ENCODE measurements around the gene UBE2G2.

The UBE2G2 gene

DNA sequence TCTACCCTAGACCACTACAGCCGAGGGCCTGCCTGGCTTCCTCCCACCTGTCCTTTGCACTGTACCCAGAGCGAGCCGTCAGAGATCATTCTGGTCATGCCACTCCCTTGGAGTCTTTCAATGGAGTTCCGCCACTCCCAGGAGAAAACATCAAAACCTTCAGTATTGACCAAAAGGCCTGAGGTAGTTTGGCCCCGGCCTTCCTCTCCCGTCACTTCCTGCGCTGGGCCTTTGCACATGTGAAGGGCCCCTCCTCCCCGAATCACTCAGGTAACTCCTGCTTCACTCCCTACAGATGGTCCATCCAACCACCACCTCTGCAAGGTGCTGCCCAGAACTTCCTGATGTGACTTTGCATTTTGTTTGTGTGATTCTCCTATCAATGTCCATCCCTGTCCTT lies 26.6 kb downstream of the UBE2G2 start:
- no peak overlapping the region for H3K4me3 ChIP-seq (ENCODE audit: low read depth, low read length)
- no peak for DNase-seq (ENCODE audit: low read depth)
- TF ChIP-seq, protein P1, sequence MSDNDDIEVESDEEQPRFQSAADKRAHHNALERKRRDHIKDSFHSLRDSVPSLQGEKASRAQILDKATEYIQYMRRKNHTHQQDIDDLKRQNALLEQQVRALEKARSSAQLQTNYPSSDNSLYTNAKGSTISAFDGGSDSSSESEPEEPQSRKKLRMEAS (IDR thresholded peaks at IDR 0.05; ENCODE audit: low read depth, low read length) = no peak
- TF ChIP-seq, protein P2, sequence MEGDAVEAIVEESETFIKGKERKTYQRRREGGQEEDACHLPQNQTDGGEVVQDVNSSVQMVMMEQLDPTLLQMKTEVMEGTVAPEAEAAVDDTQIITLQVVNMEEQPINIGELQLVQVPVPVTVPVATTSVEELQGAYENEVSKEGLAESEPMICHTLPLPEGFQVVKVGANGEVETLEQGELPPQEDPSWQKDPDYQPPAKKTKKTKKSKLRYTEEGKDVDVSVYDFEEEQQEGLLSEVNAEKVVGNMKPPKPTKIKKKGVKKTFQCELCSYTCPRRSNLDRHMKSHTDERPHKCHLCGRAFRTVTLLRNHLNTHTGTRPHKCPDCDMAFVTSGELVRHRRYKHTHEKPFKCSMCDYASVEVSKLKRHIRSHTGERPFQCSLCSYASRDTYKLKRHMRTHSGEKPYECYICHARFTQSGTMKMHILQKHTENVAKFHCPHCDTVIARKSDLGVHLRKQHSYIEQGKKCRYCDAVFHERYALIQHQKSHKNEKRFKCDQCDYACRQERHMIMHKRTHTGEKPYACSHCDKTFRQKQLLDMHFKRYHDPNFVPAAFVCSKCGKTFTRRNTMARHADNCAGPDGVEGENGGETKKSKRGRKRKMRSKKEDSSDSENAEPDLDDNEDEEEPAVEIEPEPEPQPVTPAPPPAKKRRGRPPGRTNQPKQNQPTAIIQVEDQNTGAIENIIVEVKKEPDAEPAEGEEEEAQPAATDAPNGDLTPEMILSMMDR (IDR thresholded peaks at IDR 0.05; ENCODE audit: low read depth, low read length) = no peak
- TF ChIP-seq POLR2A (IDR thresholded peaks at IDR 0.05; ENCODE audit: extremely low read depth, insufficient read length) = no peak
- TF ChIP-seq MYC (IDR thresholded peaks at IDR 0.05; ENCODE audit: low read depth, low read length) = no peak

GRCh38 chr21:44773291-44773932 lies 28.2 kb downstream of the UBE2G2 start:
- TF ChIP-seq MYC (IDR thresholded peaks at IDR 0.05; ENCODE audit: low read depth, low read length) = no peak
- TF ChIP-seq, protein P1 (IDR thresholded peaks at IDR 0.05; ENCODE audit: low read depth, low read length) = no peak
- TF ChIP-seq, protein P2 (IDR thresholded peaks at IDR 0.05; ENCODE audit: low read depth, low read length) = no peak
- TF ChIP-seq POLR2A (IDR thresholded peaks at IDR 0.05; ENCODE audit: extremely low read depth, insufficient read length) = no peak
- DNase-seq (ENCODE audit: low read depth) = no peak
- no peak overlapping the region for H3K4me3 ChIP-seq (ENCODE audit: low read depth, low read length)

DNA sequence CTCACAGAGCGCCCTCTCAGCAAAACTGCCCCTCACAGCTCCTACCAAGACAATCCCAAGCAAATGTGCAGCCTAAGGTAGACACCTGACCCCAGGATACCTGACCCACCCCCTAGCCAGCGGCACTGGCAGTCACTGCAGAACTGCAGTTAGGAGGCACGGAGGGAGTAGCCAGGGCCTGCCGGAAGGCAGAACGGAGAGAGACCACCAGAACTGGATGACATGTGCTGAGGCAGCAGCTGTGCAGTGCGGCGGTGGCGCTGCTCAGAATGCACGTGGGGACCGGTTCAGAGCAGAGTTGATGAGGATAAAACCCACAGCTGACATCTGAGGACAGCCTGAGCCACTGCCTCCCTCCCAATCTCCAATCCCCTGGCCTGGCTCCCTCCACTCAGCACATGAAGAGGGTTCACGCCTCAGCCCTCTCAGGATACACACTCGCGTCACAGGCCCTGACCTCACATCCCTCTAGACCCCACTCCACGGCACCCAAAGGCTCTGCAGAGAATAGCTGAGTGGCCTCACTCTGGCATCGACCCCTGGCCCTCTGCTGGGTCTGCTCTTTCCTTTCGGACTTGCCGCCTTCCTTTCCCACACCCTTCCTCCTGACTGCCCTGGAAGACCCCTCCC lies 29.6 kb downstream of the UBE2G2 start:
- TF ChIP-seq MYC (IDR thresholded peaks at IDR 0.05; ENCODE audit: low read depth, low read length) (no peak), POLR2A (IDR thresholded peaks at IDR 0.05; ENCODE audit: extremely low read depth, insufficient read length) (no peak)
- TF ChIP-seq, protein P1 (IDR thresholded peaks at IDR 0.05; ENCODE audit: low read depth, low read length) = no peak
- TF ChIP-seq, protein P2 (IDR thresholded peaks at IDR 0.05; ENCODE audit: low read depth, low read length) = no peak
- no peak for DNase-seq (ENCODE audit: low read depth)
- no peak overlapping the region for H3K4me3 ChIP-seq (ENCODE audit: low read depth, low read length)

DNA sequence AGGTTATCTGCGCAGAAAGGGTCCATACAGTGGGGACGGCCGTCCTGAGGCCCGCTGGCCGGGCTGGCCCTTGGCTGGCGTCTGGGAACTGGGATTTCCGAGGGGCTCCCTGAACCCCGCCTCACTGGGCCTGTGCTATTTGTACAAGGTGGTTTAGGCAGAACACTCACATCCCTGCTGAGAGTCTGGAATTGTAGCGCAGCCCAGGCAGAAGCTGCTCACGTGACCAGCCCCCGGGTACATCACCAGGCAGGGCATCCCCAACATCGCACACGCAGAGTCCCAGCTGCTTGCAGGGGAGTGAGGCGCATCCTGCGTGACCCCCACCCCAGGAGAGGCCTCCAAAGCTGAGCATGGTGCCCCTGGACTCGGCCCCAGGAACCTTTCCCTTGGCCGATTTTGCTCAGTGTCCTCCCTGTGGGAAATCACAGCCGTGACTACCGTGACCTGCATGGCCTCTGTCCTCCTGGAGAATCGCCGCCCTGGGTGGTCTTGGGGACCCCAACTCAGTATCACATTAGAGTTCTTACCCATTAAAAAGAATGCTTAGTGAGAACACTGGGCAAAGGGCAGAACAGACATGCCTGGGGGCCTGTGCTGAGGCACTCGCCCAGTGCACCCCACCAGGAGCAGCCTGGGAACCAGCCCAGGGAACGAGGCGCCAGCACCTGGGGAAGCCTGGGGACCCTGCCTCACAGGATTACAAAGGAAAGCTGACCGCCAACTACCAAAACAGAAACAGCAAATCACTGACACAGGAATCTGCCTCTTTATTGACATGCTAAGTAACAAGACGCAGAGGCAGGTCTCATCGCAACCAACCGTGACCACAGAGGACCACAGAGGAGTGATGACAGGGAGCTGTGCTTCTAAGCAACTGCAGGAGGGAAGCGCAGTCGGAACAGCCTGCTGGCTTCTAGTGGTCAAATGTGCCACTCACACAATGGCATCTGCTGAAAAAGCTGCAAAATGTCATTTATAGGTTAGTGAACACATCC lies 33.5 kb downstream of the UBE2G2 start:
- DNase-seq (ENCODE audit: low read depth) = no peak
- no peak overlapping the region for H3K4me3 ChIP-seq (ENCODE audit: low read depth, low read length)
- TF ChIP-seq MYC (IDR thresholded peaks at IDR 0.05; ENCODE audit: low read depth, low read length) = no peak

- no peak overlapping the region for H3K4me3 ChIP-seq (ENCODE audit: low read depth, low read length)
- DNase-seq (ENCODE audit: low read depth) = no peak
- no peak for TF ChIP-seq MYC (IDR thresholded peaks at IDR 0.05; ENCODE audit: low read depth, low read length)
- TF ChIP-seq, protein P2 (IDR thresholded peaks at IDR 0.05; ENCODE audit: low read depth, low read length) = no peak
- TF ChIP-seq, protein P1 (IDR thresholded peaks at IDR 0.05; ENCODE audit: low read depth, low read length) = no peak
- no peak for TF ChIP-seq POLR2A (IDR thresholded peaks at IDR 0.05; ENCODE audit: extremely low read depth, insufficient read length)
These were observed 34.7 kb downstream of the UBE2G2 start for GRCh38 chr21:44766818-44767354.

Data from NB4 (cell line).